ENCODE results near the gene HCAR1.
"Not testable (repeated sequence)": the region's sequence is repeated elsewhere in the genome, so short reads cannot be mapped to it uniquely, and the experiment has no call there.

HCAR1 gene

GRCh38 chr12:122716658-122717057 lies 14.0 kb downstream of the HCAR1 start, which contains the start of gene HCAR3:
HCAR3 (minus strand) TSS chr12:122716811; CDS start chr12:122716737, 74 bp downstream.
- DNase-seq, result not testable (repeated sequence)

- not testable (repeated sequence) for DNase-seq
Measured at GRCh38 chr12:122715211-122715610, 15.4 kb downstream of the HCAR1 start.

- not testable (repeated sequence) for DNase-seq
Measured at GRCh38 chr12:122713491-122714188, 17.0 kb downstream of the HCAR1 start.

GRCh38 chr12:122711266-122711665 lies 19.4 kb downstream of the HCAR1 start:
- DNase-seq, result not testable (repeated sequence)

- DNase-seq, result not testable (repeated sequence)
Measured at GRCh38 chr12:122710341-122710740, 20.3 kb downstream of the HCAR1 start.

- not testable (repeated sequence) for DNase-seq
Measured at GRCh38 chr12:122709287-122709686, 21.4 kb downstream of the HCAR1 start.

- not testable (repeated sequence) for DNase-seq
Measured at GRCh38 chr12:122703841-122704240, 26.8 kb downstream of the HCAR1 start.

- not testable (repeated sequence) for DNase-seq
Measured at GRCh38 chr12:122702890-122703611, 27.6 kb downstream of the HCAR1 start, which contains the start of gene HCAR2. HCAR2 (minus strand) TSS chr12:122703357; CDS start chr12:122703283, 74 bp downstream.

- not testable (repeated sequence) for DNase-seq
Measured at GRCh38 chr12:122701481-122701880, 29.2 kb downstream of the HCAR1 start.

GRCh38 chr12:122700038-122700710 lies 30.5 kb downstream of the HCAR1 start:
- DNase-seq, result not testable (repeated sequence)

- DNase-seq, result not testable (repeated sequence)
Measured at GRCh38 chr12:122696922-122697321, 33.7 kb downstream of the HCAR1 start.

- DNase-seq, result no peak
Measured at GRCh38 chr12:122691566-122691965, 39.1 kb downstream of the HCAR1 start.

- no peak for DNase-seq
Measured at GRCh38 chr12:122688291-122688690, 42.4 kb downstream of the HCAR1 start.

GRCh38 chr12:122687086-122687485 lies 43.6 kb downstream of the HCAR1 start:
- no peak for DNase-seq

GRCh38 chr12:122686538-122686937 lies 44.1 kb downstream of the HCAR1 start:
- DNase-seq, result no peak

- no peak for DNase-seq
Measured at GRCh38 chr12:122684297-122684813, 46.3 kb downstream of the HCAR1 start.

- no peak for DNase-seq
Measured at GRCh38 chr12:122681814-122682213, 48.8 kb downstream of the HCAR1 start.

- not testable (repeated sequence) for DNase-seq
Measured at GRCh38 chr12:122680989-122681388, 49.7 kb downstream of the HCAR1 start.

- not testable (repeated sequence) for DNase-seq
Measured at GRCh38 chr12:122676781-122677180, 53.9 kb downstream of the HCAR1 start.
